Tibial nerve (tissue), 4 donors: ENCODE measurements around the gene SSH2. TPM values are rescaled to one million over a fixed set of nuclear protein-coding genes. Genes with fewer than 3 reads are reported as not detected.
A peak's percentile ranks its signal among the peaks of the same experiment; 100 is the strongest.

Experiments
- DNase-seq, 2 donors: peaks; one replicate each; pipeline ENCODE4 v3.0.0-alpha.2; 2019; ENCODE audit warnings: low spot score in 2 of 2
- H3K27ac ChIP-seq, 4 donors: fragments of 200-600 bp; sonication (generic) in 3 of 4; one replicate each; pipeline ENCODE4 v1.5.1; 2017 to 2019; ENCODE audit warnings: mild to moderate bottlenecking in 1 of 4
- H3K27me3 ChIP-seq, 2 donors: fragments of 200-600 bp; sonication (generic) in 1 of 2; one replicate each; pipeline versions ENCODE4 v1.5.1 to v1.6.0; 2017 to 2019
- H3K36me3 ChIP-seq, 3 donors: fragments of 200-600 bp; sonication (generic); one replicate each; pipeline ENCODE4 v1.5.1; 2018 to 2019
- H3K4me1 ChIP-seq, 4 donors: fragments of 200-600 bp; sonication (generic) in 3 of 4; one replicate each; pipeline ENCODE4 v1.5.1; 2017 to 2019
- H3K4me3 ChIP-seq, 4 donors: fragments of 200-600 bp; sonication (generic) in 3 of 4; one replicate each; pipeline ENCODE4 v1.5.1; 2017 to 2019; ENCODE audit warnings: mild to moderate bottlenecking in 1 of 4, moderate library complexity in 1 of 4
- H3K9me3 ChIP-seq, 4 donors: fragments of 200-600 bp; sonication (generic) in 3 of 4; one replicate each; pipeline ENCODE4 v1.5.1; 2017 to 2019
- EP300 ChIP-seq, 2 donors: sonication (generic); formaldehyde crosslinking; IDR thresholded peaks; one replicate each; pipeline ENCODE4 v1.6.1; 2017; ENCODE audit warnings: antibody characterized with exemption in 2 of 2, mild to moderate bottlenecking in 1 of 2
- POLR2A ChIP-seq, 2 donors: fragments of 450-650 bp; IDR thresholded peaks; one replicate each; pipeline ENCODE4 v1.6.1; 2017; ENCODE audit warnings: antibody characterized with exemption in 2 of 2, mild to moderate bottlenecking in 2 of 2, moderate library complexity in 2 of 2
- WGBS, 2 donors: methylation state at CpG; one replicate each; pipeline ENCODE4 v1.1.5; 2018; 5-methylcytosine and 5-hydroxymethylcytosine counted together
- total RNA-seq, 4 donors: library from RNA; depleted of rRNA; stranded (reverse); fragments of >200 nt; gene quantifications; one replicate each; pipeline ENCODE4 v1.1.0, GENCODE V29; 2016
- TF ChIP-seq, protein P1 (sequence below), 5 experiments: fragments of 200-600 bp in 3 of 5; fragments of 450-650 bp in 2 of 5; sonication (generic) in 3 of 5; IDR thresholded peaks; one replicate each; pipeline ENCODE4 v1.5.1; 2016 to 2019; ENCODE audit warnings: antibody characterized with exemption in 5 of 5, mild to moderate bottlenecking in 3 of 5, moderate library complexity in 2 of 5

Gene SSH2
- total RNA-seq, 4 donors from 2014 or later = 51.3 to 67.1 (median 55.7) TPM

GRCh38 chr17:29763273-29763672 is 166.8 kb downstream of the SSH2 start:
- no peak overlapping the region for H3K4me3 ChIP-seq
- no peak overlapping the region for H3K27ac ChIP-seq
- WGBS, 2 donors = 76 to 82% methylated on average over 3 of the region's 3 CpGs
- TF ChIP-seq, protein P1, sequence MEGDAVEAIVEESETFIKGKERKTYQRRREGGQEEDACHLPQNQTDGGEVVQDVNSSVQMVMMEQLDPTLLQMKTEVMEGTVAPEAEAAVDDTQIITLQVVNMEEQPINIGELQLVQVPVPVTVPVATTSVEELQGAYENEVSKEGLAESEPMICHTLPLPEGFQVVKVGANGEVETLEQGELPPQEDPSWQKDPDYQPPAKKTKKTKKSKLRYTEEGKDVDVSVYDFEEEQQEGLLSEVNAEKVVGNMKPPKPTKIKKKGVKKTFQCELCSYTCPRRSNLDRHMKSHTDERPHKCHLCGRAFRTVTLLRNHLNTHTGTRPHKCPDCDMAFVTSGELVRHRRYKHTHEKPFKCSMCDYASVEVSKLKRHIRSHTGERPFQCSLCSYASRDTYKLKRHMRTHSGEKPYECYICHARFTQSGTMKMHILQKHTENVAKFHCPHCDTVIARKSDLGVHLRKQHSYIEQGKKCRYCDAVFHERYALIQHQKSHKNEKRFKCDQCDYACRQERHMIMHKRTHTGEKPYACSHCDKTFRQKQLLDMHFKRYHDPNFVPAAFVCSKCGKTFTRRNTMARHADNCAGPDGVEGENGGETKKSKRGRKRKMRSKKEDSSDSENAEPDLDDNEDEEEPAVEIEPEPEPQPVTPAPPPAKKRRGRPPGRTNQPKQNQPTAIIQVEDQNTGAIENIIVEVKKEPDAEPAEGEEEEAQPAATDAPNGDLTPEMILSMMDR (IDR thresholded peaks at IDR 0.05) = no peak
- TF ChIP-seq EP300 (IDR thresholded peaks at IDR 0.05) (no peak), POLR2A (IDR thresholded peaks at IDR 0.05) (no peak)
- no peaks in the 10 kb centered on the region for H3K36me3 ChIP-seq
- H3K9me3 ChIP-seq = no peaks in the 10 kb centered on the region
- peaks cover 0 to 21% (median 8%) of the 10 kb centered on the region in 4 donors for H3K4me1 ChIP-seq
- H3K27me3 ChIP-seq = no peaks in the 10 kb centered on the region
- DNase-seq = no peak

DNA sequence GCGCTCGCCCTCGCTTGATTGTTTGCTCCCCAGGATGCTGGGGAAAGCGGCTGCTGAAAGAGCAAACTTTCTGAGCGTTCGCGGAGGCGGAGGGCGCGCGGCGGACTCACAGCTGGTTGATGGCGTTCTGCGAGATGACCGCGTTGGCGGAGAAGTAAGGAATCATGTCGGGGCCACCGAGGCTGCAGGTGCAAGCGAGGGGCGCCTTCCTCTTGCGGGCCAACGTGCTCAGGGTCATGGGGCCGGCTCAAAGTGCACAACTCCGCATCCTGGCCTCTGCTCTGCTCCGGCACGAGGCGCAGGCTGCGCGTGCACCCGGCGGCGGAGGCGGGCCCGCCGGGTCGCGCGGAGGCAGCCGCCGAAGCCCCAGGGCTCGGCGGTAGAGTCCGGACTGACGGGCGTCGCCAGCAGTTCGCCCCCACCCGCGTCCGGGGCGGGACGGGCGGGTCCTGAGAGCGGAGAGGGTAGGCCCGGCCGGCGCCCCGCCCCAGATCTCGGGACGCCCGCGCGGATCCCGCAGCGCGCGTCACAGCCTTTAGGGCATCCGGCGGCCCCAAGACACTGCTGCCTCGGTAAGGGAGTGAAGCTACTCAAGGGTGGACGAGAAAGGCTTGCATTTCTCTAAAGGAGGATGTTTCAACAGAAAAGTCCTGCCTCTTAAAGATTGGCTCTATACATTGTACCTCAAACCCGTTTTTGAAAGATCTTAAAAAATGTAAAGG is 168.8 kb downstream of the SSH2 start:
- Histone ChIP-seq H3K36me3 (peaks cover 0 to 2% (median 0%) of the 10 kb centered on the region in 3 donors), H3K4me1 (peaks cover 0 to 25% (median 9%) of the 10 kb centered on the region in 4 donors), H3K9me3 (no peaks in the 10 kb centered on the region), H3K4me3 (peak overlapping the region; percentile 39 to 92 (median 77)), H3K27ac (peak overlapping the region; percentile 71 to 93 (median 88)), H3K27me3 (no peaks in the 10 kb centered on the region)
- 0 to 1% methylated on average over 20 to 27 of the region's 73 CpGs for WGBS, 2 donors
- peak in 1 of 2 donors; percentile 79 for TF ChIP-seq EP300 (IDR thresholded peaks at IDR 0.05)
- TF ChIP-seq, protein P1 (IDR thresholded peaks at IDR 0.05) = peak in 1 of 5 experiments; percentile 24
- TF ChIP-seq POLR2A (IDR thresholded peaks at IDR 0.05) = peak; percentile 70 to 78
- DNase-seq = peak; percentile 83 to 84

GRCh38 chr17:29760279-29761039 is 169.6 kb downstream of the SSH2 start:
- 2 to 5% methylated on average over 20 of the region's 20 CpGs for WGBS, 2 donors
- Histone ChIP-seq H3K27ac (peak overlapping the region; percentile 71 to 93 (median 88)), H3K36me3 (peaks cover 0 to 9% (median 0%) of the 10 kb centered on the region in 3 donors), H3K4me1 (peaks cover 0 to 25% (median 9%) of the 10 kb centered on the region in 4 donors), H3K9me3 (no peaks in the 10 kb centered on the region), H3K27me3 (no peaks in the 10 kb centered on the region), H3K4me3 (peak overlapping the region; percentile 39 to 92 (median 77))
- DNase-seq = no peak
- TF ChIP-seq EP300 (IDR thresholded peaks at IDR 0.05) = no peak
- TF ChIP-seq, protein P1 (IDR thresholded peaks at IDR 0.05) = no peak
- TF ChIP-seq POLR2A (IDR thresholded peaks at IDR 0.05) = no peak

- no peak for TF ChIP-seq POLR2A (IDR thresholded peaks at IDR 0.05)
- TF ChIP-seq, protein P1 (IDR thresholded peaks at IDR 0.05) = no peak
- TF ChIP-seq EP300 (IDR thresholded peaks at IDR 0.05) = no peak
- Histone ChIP-seq H3K27me3 (no peaks in the 10 kb centered on the region), H3K4me1 (peaks cover 0 to 25% (median 9%) of the 10 kb centered on the region in 4 donors), H3K36me3 (peaks cover 0 to 19% (median 0%) of the 10 kb centered on the region in 3 donors), H3K27ac (peak overlapping the region in 1 of 4 donors; percentile 93), H3K9me3 (no peaks in the 10 kb centered on the region), H3K4me3 (peak overlapping the region in 2 of 4 donors; percentile 65 to 89)
- DNase-seq = no peak
- WGBS, 2 donors = 82 to 84% methylated on average over 2 of the region's 2 CpGs
Measured at GRCh38 chr17:29758255-29758654, 171.8 kb downstream of the SSH2 start.
